ENCODE results near the gene USP25.

DNA sequence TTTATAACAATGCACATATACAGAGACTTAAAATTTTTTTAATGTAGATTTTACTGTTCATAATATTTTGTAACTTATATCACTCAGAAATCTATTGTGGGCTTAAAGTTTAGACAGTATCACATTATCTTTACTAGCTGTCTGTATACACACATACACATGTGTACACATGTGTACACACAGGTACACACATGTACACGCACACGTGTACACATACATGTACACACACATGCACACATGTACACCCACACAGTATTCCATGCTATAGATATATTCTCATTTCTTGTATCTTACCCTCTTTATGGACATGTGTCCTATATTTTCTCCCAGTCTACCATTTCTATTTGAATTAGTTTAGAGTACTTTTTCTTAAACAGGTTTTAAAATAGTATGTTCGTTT lies 123.3 kb downstream of the USP25 start:
- TF ChIP-seq, protein P1, sequence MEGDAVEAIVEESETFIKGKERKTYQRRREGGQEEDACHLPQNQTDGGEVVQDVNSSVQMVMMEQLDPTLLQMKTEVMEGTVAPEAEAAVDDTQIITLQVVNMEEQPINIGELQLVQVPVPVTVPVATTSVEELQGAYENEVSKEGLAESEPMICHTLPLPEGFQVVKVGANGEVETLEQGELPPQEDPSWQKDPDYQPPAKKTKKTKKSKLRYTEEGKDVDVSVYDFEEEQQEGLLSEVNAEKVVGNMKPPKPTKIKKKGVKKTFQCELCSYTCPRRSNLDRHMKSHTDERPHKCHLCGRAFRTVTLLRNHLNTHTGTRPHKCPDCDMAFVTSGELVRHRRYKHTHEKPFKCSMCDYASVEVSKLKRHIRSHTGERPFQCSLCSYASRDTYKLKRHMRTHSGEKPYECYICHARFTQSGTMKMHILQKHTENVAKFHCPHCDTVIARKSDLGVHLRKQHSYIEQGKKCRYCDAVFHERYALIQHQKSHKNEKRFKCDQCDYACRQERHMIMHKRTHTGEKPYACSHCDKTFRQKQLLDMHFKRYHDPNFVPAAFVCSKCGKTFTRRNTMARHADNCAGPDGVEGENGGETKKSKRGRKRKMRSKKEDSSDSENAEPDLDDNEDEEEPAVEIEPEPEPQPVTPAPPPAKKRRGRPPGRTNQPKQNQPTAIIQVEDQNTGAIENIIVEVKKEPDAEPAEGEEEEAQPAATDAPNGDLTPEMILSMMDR (IDR thresholded peaks at IDR 0.05; ENCODE audit: low read depth, low read length) = no peak
- TF ChIP-seq EZH2phosphoT487 (IDR thresholded peaks at IDR 0.05; ENCODE audit: low read depth) = no peak

Measured in OCI-LY3 (cell line).